Muscle layer of colon (tissue), 2 donors: ENCODE results near the gene CPOX.

Experiments
- H3K27ac ChIP-seq: one replicate; pipeline ENCODE4 v1.7.0; 2013; ENCODE audit warnings: low read depth, mild to moderate bottlenecking, low read length, moderate library complexity
- H3K27me3 ChIP-seq, 2 donors: one replicate each; pipeline ENCODE4 v1.7.0; 2013; ENCODE audit warnings: low read length in 2 of 2, mild to moderate bottlenecking in 2 of 2; ENCODE audit not compliant: insufficient read depth in 2 of 2, control insufficient read depth in 1 of 2
- H3K36me3 ChIP-seq: one replicate; pipeline ENCODE4 v1.7.0; 2013; ENCODE audit warnings: mild to moderate bottlenecking, low read length; ENCODE audit not compliant: insufficient read depth
- H3K4me1 ChIP-seq: one replicate; pipeline ENCODE4 v1.7.0; 2013; ENCODE audit warnings: mild to moderate bottlenecking, low read length; ENCODE audit not compliant: insufficient read depth
- H3K4me3 ChIP-seq, 2 donors: one replicate each; pipeline ENCODE4 v1.7.0; 2013; ENCODE audit warnings: low read length in 2 of 2, low read depth in 1 of 2, mild to moderate bottlenecking in 1 of 2, moderate library complexity in 1 of 2
- H3K9ac ChIP-seq: one replicate; pipeline ENCODE4 v1.7.0; 2013; ENCODE audit warnings: low read length
- H3K9me3 ChIP-seq: one replicate; pipeline ENCODE4 v1.7.0; 2013; ENCODE audit warnings: mild to moderate bottlenecking, low read length
- donor health status: abdominal sarcoma.
- donor health status: Adenocarcinoma of cecum.

CPOX gene

DNA sequence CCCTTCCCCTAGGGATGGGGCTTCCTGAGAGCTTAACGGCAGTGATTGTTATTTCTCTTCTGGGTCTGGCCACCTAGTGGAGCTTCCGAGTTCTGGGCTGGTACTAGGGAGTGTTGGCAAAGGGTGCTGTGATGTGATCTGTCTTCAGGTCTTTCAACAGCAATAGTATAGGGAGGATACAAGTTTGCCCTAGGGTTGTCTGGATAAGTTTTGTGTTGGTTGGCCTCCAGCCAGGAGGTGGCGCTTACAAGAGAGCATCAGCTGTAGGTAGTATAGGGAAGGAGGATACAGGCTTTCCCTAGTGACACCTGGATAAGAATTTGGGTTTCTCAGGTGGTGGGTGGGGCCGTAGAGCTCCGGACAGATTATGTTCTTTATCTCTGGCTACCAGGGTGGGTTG, 19.2 kb upstream of the CPOX start:
- no peaks in the 10 kb centered on the region for H3K4me1 ChIP-seq
- no peak overlapping the region for H3K9ac ChIP-seq
- no peak overlapping the region for H3K4me3 ChIP-seq
- no peaks in the 10 kb centered on the region for H3K36me3 ChIP-seq
- no peaks in the 10 kb centered on the region for H3K9me3 ChIP-seq
- H3K27ac ChIP-seq: no peak overlapping the region
- H3K27me3 ChIP-seq: no peaks in the 10 kb centered on the region

GRCh38 chr3:98608029-98608428, 14.6 kb upstream of the CPOX start:
- Histone ChIP-seq H3K27me3 (no peaks in the 10 kb centered on the region), H3K9me3 (no peaks in the 10 kb centered on the region), H3K4me3 (no peak overlapping the region), H3K4me1 (no peaks in the 10 kb centered on the region), H3K27ac (no peak overlapping the region), H3K36me3 (no peaks in the 10 kb centered on the region), H3K9ac (no peak overlapping the region)

- no peaks in the 10 kb centered on the region for H3K4me1 ChIP-seq
- H3K9me3 ChIP-seq: no peaks in the 10 kb centered on the region
These were observed 10.2 kb upstream of the CPOX start for GRCh38 chr3:98603580-98603979.

DNA sequence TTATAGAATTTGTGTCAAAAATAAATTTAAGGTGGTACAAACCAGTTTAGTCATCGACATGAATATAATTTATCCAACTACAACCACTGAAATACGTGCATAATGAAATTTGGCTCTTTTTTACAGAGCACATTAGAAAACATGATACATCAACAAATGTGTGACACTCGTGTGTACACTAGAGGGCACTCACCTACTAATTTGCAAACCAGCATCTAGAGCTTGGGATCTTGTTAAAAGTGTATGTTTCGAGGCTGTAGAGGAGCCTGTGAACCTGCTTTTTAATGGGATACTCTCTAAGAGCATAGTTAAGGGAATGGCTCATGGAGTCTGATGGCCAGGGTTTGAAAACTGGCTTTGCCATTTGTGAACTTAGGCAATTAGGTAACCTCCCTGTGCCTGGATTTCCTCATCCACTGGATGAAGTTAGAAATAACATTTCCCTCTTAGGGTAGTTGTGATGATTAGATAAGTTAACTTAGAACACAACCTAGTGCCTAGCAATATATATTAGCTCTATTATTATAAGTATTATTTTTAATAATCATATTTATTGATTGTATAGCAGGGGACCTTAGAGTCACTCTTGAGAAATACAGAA, 8.8 kb upstream of the CPOX start:
- H3K36me3 ChIP-seq: no peaks in the 10 kb centered on the region
- H3K4me3 ChIP-seq: no peak overlapping the region
- H3K27ac ChIP-seq: no peak overlapping the region
- no peaks in the 10 kb centered on the region for H3K4me1 ChIP-seq
- H3K27me3 ChIP-seq: no peaks in the 10 kb centered on the region
- no peak overlapping the region for H3K9ac ChIP-seq
- no peaks in the 10 kb centered on the region for H3K9me3 ChIP-seq

More at GRCh38 chr3:98603580-98603979, 10.2 kb upstream of the CPOX start:
- H3K36me3 ChIP-seq: no peaks in the 10 kb centered on the region
- H3K27me3 ChIP-seq: no peaks in the 10 kb centered on the region
- H3K4me3 ChIP-seq: no peak overlapping the region
- H3K27ac ChIP-seq: no peak overlapping the region
- no peak overlapping the region for H3K9ac ChIP-seq

GRCh38 chr3:98601180-98601579, 7.8 kb upstream of the CPOX start:
- H3K9me3 ChIP-seq: no peaks in the 10 kb centered on the region
- H3K27ac ChIP-seq: no peak overlapping the region
- no peak overlapping the region for H3K4me3 ChIP-seq
- H3K36me3 ChIP-seq: no peaks in the 10 kb centered on the region
- H3K4me1 ChIP-seq: no peaks in the 10 kb centered on the region
- no peak overlapping the region for H3K9ac ChIP-seq
- no peaks in the 10 kb centered on the region for H3K27me3 ChIP-seq

GRCh38 chr3:98600412-98601095, 7.1 kb upstream of the CPOX start:
- H3K9me3 ChIP-seq: no peaks in the 10 kb centered on the region
- H3K4me1 ChIP-seq: no peaks in the 10 kb centered on the region
- no peaks in the 10 kb centered on the region for H3K27me3 ChIP-seq
- no peaks in the 10 kb centered on the region for H3K36me3 ChIP-seq
- H3K4me3 ChIP-seq: no peak overlapping the region
- no peak overlapping the region for H3K27ac ChIP-seq
- no peak overlapping the region for H3K9ac ChIP-seq

DNA sequence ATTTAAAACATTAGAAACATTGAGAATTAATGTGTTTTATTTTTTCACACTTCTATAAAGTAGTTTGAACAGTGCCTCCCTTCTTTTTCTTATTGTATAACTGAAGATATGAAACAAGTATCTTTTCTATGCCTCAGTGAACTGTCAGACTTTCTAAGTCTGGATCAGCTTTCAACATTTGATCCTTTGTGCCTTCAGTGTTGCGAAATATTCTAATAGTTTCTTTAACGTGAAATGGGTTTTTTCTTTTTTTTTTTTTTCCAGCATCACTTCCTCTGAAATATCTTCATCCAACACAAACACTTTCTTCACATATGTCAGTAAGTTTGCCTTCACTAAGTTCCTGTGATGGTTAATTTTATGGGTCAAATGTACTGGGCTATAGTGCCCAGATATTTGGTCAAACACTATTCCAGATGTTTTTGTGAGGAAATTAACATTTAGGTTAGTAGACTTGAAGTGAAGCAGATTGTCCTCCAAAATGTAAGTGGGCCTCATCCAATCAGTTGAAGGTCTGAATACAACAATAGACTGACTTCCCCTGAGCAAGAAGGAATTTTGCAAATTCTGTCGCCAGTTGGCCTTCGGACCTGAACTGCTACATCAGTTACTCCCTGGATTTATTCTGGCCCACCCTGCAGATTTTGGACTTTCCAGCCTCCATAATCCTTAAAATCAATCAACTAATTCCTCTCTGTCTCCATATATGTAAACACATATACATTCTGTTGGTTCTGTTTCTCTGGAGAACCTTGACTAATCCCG, 6.4 kb upstream of the CPOX start:
- H3K4me1 ChIP-seq: no peaks in the 10 kb centered on the region
- H3K9ac ChIP-seq: no peak overlapping the region
- no peak overlapping the region for H3K27ac ChIP-seq
- H3K9me3 ChIP-seq: no peaks in the 10 kb centered on the region
- no peak overlapping the region for H3K4me3 ChIP-seq
- H3K36me3 ChIP-seq: no peaks in the 10 kb centered on the region
- no peaks in the 10 kb centered on the region for H3K27me3 ChIP-seq

DNA sequence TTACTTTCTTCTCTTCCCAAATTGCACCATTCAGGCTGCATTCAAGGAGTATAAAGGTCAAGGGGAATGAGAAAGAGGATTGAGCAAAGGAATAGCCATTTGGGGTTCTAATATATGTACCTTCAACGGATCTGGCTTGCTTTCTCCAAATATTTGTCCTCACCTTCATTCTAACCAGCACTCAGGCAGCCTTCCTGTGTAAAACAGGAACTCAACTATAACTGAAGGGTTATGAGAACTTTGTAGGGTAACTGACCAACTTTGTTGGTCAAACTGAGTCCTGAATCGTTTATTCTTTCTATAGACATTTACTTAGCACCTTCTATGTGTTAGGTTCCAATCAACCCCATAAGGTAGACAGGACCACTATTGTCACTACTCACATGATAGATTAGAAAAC, 5.1 kb upstream of the CPOX start:
- no peaks in the 10 kb centered on the region for H3K9me3 ChIP-seq
- no peak overlapping the region for H3K27ac ChIP-seq
- H3K4me1 ChIP-seq: no peaks in the 10 kb centered on the region
- H3K4me3 ChIP-seq: no peak overlapping the region
- H3K27me3 ChIP-seq: no peaks in the 10 kb centered on the region
- no peak overlapping the region for H3K9ac ChIP-seq
- no peaks in the 10 kb centered on the region for H3K36me3 ChIP-seq

GRCh38 chr3:98596541-98597500, 3.4 kb upstream of the CPOX start:
- Histone ChIP-seq H3K9ac (no peak overlapping the region), H3K27ac (no peak overlapping the region), H3K9me3 (no peaks in the 10 kb centered on the region), H3K36me3 (no peaks in the 10 kb centered on the region), H3K27me3 (no peaks in the 10 kb centered on the region), H3K4me3 (no peak overlapping the region), H3K4me1 (peaks cover 10% of the 10 kb centered on the region)

DNA sequence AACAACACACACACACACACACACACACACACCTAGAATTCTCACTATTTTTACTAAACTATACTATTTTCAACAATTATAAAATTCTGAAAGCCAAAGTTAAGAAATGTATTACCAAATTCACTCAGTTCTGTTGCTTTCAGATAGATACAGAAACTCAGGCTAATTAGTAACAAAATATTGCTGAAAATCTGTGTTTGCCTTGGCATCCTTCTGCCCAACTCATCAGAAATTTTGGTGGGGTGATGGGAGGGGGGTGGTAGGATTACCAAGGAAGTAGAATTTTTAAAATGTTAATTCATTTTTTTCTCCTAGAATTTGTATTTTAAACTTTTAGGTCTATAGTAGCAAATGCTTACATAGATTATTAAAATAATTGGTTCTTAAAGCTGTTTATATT, 2.7 kb upstream of the CPOX start:
- Histone ChIP-seq H3K4me3 (no peak overlapping the region), H3K4me1 (peaks cover 10% of the 10 kb centered on the region), H3K27me3 (no peaks in the 10 kb centered on the region), H3K9ac (no peak overlapping the region), H3K27ac (no peak overlapping the region), H3K36me3 (no peaks in the 10 kb centered on the region), H3K9me3 (no peaks in the 10 kb centered on the region)
